Suppressor macrophage treated with lipopolysaccharide for 1 hour (primary cell): ENCODE data around the gene TJP1.
A peak's percentile ranks its signal among the peaks of the same experiment; 100 is the strongest.
"Not testable (repeated sequence)": the region's sequence is repeated elsewhere in the genome, so short reads cannot be mapped to it uniquely, and the experiment has no call there.

Source experiments
- DNase-seq, 3 donors: peaks; one replicate each; pipeline ENCODE4 v3.0.0-alpha.2; 2020 to 2022

The TJP1 gene

GRCh38 chr15:29678504-29679034 lies 143.7 kb downstream of the TJP1 start:
- DNase-seq = no peak

GRCh38 chr15:29677871-29678461 lies 144.3 kb downstream of the TJP1 start:
- no peak for DNase-seq

- DNase-seq = no peak
Observed at GRCh38 chr15:29677455-29677854, 144.8 kb downstream of the TJP1 start.

- DNase-seq = no peak
Observed at GRCh38 chr15:29676961-29677402, 145.3 kb downstream of the TJP1 start.

- DNase-seq = not testable (repeated sequence)
Observed at GRCh38 chr15:29676374-29676960, 145.8 kb downstream of the TJP1 start.

- DNase-seq = no peak
Observed at GRCh38 chr15:29675791-29676301, 146.4 kb downstream of the TJP1 start.

GRCh38 chr15:29674661-29675533 lies 147.4 kb downstream of the TJP1 start:
- DNase-seq = no peak

- DNase-seq = no peak
Observed at GRCh38 chr15:29672923-29673809, 149.1 kb downstream of the TJP1 start.

GRCh38 chr15:29672446-29672845 lies 149.8 kb downstream of the TJP1 start:
- DNase-seq = no peak

GRCh38 chr15:29672046-29672445 lies 150.2 kb downstream of the TJP1 start:
- DNase-seq = not testable (repeated sequence)

GRCh38 chr15:29670998-29671981 lies 151.0 kb downstream of the TJP1 start:
- DNase-seq = no peak

GRCh38 chr15:29670266-29670665 lies 152.0 kb downstream of the TJP1 start:
- no peak for DNase-seq

GRCh38 chr15:29669823-29670222 lies 152.4 kb downstream of the TJP1 start:
- no peak for DNase-seq

GRCh38 chr15:29668120-29668602 lies 154.1 kb downstream of the TJP1 start:
- peak; percentile 35 to 48 (median 44) for DNase-seq

- no peak for DNase-seq
Observed at GRCh38 chr15:29666241-29666640, 156.0 kb downstream of the TJP1 start.

- no peak for DNase-seq
Observed at GRCh38 chr15:29665444-29666003, 156.7 kb downstream of the TJP1 start.

GRCh38 chr15:29664406-29664805 lies 157.9 kb downstream of the TJP1 start:
- no peak for DNase-seq

GRCh38 chr15:29657476-29657817 lies 164.8 kb downstream of the TJP1 start:
- not testable (repeated sequence) for DNase-seq

GRCh38 chr15:29656636-29657475 lies 165.4 kb downstream of the TJP1 start:
- DNase-seq = no peak

- no peak for DNase-seq
Observed at GRCh38 chr15:29652595-29652994, 169.7 kb downstream of the TJP1 start.
